Measurements from ENCODE around the gene LAMA3. TPM values are rescaled to one million over a fixed set of nuclear protein-coding genes. Genes with fewer than 3 reads are reported as not detected.

LAMA3 gene
- polyA plus RNA-seq, 6 donors from 2014 or later, result 0.07 to 0.45 TPM; not detected in 4

GRCh38 chr18:23963443-23964165 is 274.4 kb downstream of the LAMA3 start:
- H3K27ac Mint-ChIP-seq, result peak overlapping the region; percentile 5 to 93 (median 85)
- H3K4me3 Mint-ChIP-seq, result no peak overlapping the region
- no peaks in the 10 kb centered on the region for H3K27me3 Mint-ChIP-seq
- H3K9me3 Mint-ChIP-seq, result no peaks in the 10 kb centered on the region
- peaks cover 47 to 53% (median 50%) of the 10 kb centered on the region in 3 donors for H3K4me1 Mint-ChIP-seq
- ATAC-seq (ENCODE audit: low read depth in 2 of 2), result no peak
- H3K36me3 Mint-ChIP-seq, result no peaks in the 10 kb centered on the region
- DNase-seq, result no peak

DNA sequence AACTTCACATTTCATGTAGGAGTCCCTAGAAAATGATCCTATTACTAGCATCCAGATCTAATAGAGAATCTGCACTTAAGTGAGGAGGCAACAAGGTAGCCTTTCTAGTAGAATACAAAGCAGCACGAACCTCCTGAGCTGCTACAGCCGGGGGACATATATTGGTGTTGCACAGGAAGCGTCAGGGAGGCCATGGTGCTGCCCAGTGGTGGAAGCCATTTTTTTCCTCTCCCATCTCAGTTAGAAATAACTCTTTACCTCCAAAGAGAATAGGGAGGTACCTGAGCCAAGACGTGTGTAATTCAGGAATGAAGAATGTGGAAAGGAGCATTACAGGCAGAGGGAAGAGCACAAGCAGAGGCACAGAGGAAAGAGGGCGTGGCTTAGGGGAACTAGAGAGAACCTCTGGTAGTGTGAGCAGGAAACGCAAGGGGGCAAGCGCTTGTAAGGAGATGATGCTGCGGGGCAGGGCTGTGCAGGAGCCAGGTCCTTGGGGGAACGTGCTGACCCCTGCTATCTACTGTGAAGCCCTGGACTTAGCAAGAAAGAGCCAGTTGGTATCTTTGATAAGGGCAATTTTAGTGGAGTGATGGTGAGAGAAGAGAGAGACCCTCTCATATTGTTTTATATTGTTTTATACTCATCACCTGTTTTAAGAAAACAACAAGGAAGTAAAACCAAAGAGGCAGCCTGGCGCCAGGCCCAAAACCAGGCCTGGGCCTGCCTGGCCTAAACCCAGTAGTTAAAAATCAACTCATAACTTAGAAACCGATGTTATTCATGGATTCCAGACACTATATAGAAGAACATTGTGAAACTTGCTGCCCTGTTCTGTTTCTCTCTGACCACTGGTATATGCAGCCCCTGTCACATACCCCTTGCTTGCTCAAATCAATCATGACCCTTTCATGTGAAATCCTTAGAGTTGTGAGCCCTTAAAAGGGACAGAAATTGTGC is 275.3 kb downstream of the LAMA3 start:
- ATAC-seq (ENCODE audit: low read depth in 2 of 2), result peak; percentile 32 to 34
- DNase-seq, result no peak
- no peaks in the 10 kb centered on the region for H3K36me3 Mint-ChIP-seq
- no peaks in the 10 kb centered on the region for H3K9me3 Mint-ChIP-seq
- H3K27ac Mint-ChIP-seq, result peak overlapping the region; percentile 81 to 93 (median 88)
- H3K27me3 Mint-ChIP-seq, result no peaks in the 10 kb centered on the region
- peaks cover 54 to 62% (median 60%) of the 10 kb centered on the region in 3 donors for H3K4me1 Mint-ChIP-seq
- H3K4me3 Mint-ChIP-seq, result peak overlapping the region in 6 of 8 donors; percentile 7 to 75 (median 51)

DNA sequence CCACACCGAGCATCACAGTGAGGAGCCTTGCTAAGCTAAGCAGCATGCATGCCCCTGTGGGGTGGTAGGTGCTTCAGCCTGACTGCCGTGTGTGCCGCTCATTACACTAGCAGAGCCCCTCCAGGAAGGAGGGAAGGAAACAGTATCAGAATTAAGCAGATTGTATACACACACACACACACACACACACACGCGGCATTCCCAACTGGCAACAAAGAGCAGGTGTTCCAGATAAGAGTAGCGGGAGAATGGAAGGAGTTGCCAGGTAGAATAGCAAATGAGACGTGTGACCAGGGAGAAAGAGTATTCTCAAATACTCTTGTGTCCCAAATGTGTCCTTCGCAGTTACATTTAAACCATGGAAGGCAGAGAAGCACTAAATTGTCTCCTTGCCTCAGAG is 277.7 kb downstream of the LAMA3 start:
- H3K36me3 Mint-ChIP-seq, result no peaks in the 10 kb centered on the region
- no peaks in the 10 kb centered on the region for H3K9me3 Mint-ChIP-seq
- H3K4me3 Mint-ChIP-seq, result peak overlapping the region in 7 of 8 donors; percentile 30 to 87 (median 78)
- ATAC-seq (ENCODE audit: low read depth in 2 of 2) (no peak), DNase-seq (no peak)
- no peaks in the 10 kb centered on the region for H3K27me3 Mint-ChIP-seq
- peak overlapping the region; percentile 2 to 96 (median 82) for H3K27ac Mint-ChIP-seq
- peaks cover 66 to 80% (median 77%) of the 10 kb centered on the region in 3 donors for H3K4me1 Mint-ChIP-seq

- H3K27ac Mint-ChIP-seq, result peak overlapping the region; percentile 24 to 96 (median 90)
- no peaks in the 10 kb centered on the region for H3K27me3 Mint-ChIP-seq
- no peaks in the 10 kb centered on the region for H3K36me3 Mint-ChIP-seq
- H3K4me1 Mint-ChIP-seq, result peaks cover 69 to 85% (median 81%) of the 10 kb centered on the region in 3 donors
- peak; percentile 66 for ATAC-seq (ENCODE audit: low read depth in 2 of 2)
- DNase-seq, result peak; percentile 58
- H3K4me3 Mint-ChIP-seq, result peak overlapping the region; percentile 45 to 87 (median 71)
- no peaks in the 10 kb centered on the region for H3K9me3 Mint-ChIP-seq
These were observed 278.3 kb downstream of the LAMA3 start for GRCh38 chr18:23967321-23968089.

GRCh38 chr18:23968638-23969604 is 279.7 kb downstream of the LAMA3 start:
- Mint-ChIP-seq H3K4me1 (peaks cover 62 to 81% (median 77%) of the 10 kb centered on the region in 3 donors), H3K9me3 (peaks cover 0 to 3% (median 0%) of the 10 kb centered on the region in 7 donors), H3K27ac (peak overlapping the region; percentile 67 to 96 (median 90)), H3K27me3 (no peaks in the 10 kb centered on the region), H3K36me3 (no peaks in the 10 kb centered on the region), H3K4me3 (peak overlapping the region in 6 of 8 donors; percentile 45 to 88 (median 83))
- ATAC-seq (ENCODE audit: low read depth in 2 of 2) (no peak), DNase-seq (no peak)

DNA sequence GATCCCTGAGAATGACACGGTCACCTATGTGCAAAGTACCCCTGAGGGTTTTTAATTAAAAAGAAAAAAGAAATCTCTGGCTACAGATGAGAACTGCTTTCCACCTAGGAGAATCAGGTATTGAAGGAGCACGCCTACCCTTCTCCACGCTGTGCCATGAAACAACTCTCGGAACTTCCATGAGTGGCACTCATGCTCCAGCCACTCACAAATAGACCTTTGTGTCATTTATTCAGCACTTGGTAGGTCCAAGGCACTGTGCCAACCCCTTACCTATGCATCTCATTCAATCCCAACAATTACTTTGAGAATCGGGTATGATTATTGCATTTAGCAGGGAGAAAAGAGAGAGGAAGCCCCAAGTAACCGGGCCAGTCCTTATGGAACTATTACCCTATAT is 280.4 kb downstream of the LAMA3 start:
- H3K36me3 Mint-ChIP-seq, result no peaks in the 10 kb centered on the region
- no peak for DNase-seq
- H3K27me3 Mint-ChIP-seq, result no peaks in the 10 kb centered on the region
- peaks cover 55 to 73% (median 70%) of the 10 kb centered on the region in 3 donors for H3K4me1 Mint-ChIP-seq
- ATAC-seq (ENCODE audit: low read depth in 2 of 2), result no peak
- H3K9me3 Mint-ChIP-seq, result peaks cover 0 to 3% (median 0%) of the 10 kb centered on the region in 7 donors
- H3K27ac Mint-ChIP-seq, result peak overlapping the region in 2 of 6 donors; percentile 70 to 96
- H3K4me3 Mint-ChIP-seq, result peak overlapping the region in 6 of 8 donors; percentile 17 to 90 (median 78)

GRCh38 chr18:23970161-23971096 is 281.2 kb downstream of the LAMA3 start:
- peaks cover 49 to 66% (median 62%) of the 10 kb centered on the region in 3 donors for H3K4me1 Mint-ChIP-seq
- H3K4me3 Mint-ChIP-seq, result peak overlapping the region; percentile 13 to 90 (median 79)
- ATAC-seq (ENCODE audit: low read depth in 2 of 2), result peak; percentile 79 to 81
- H3K27me3 Mint-ChIP-seq, result no peaks in the 10 kb centered on the region
- peak; percentile 74 for DNase-seq
- peaks cover 0 to 3% (median 0%) of the 10 kb centered on the region in 7 donors for H3K9me3 Mint-ChIP-seq
- no peaks in the 10 kb centered on the region for H3K36me3 Mint-ChIP-seq
- peak overlapping the region; percentile 91 to 99 (median 97) for H3K27ac Mint-ChIP-seq

- Mint-ChIP-seq H3K4me1 (peaks cover 43 to 59% (median 56%) of the 10 kb centered on the region in 3 donors), H3K36me3 (peaks cover 0 to 2% of the 10 kb centered on the region in 2 donors), H3K9me3 (peaks cover 0 to 5% (median 1%) of the 10 kb centered on the region in 7 donors), H3K4me3 (peak overlapping the region in 5 of 8 donors; percentile 70 to 90 (median 87)), H3K27ac (peak overlapping the region; percentile 91 to 99 (median 97)), H3K27me3 (no peaks in the 10 kb centered on the region)
- DNase-seq, result no peak
- ATAC-seq (ENCODE audit: low read depth in 2 of 2), result no peak
These were observed 281.8 kb downstream of the LAMA3 start for GRCh38 chr18:23971097-23971440.

- H3K27me3 Mint-ChIP-seq, result no peaks in the 10 kb centered on the region
- peak overlapping the region in 3 of 6 donors; percentile 11 to 96 (median 88) for H3K27ac Mint-ChIP-seq
- H3K9me3 Mint-ChIP-seq, result peaks cover 0 to 12% (median 2%) of the 10 kb centered on the region in 7 donors
- ATAC-seq (ENCODE audit: low read depth in 2 of 2), result no peak
- peak overlapping the region in 3 of 8 donors; percentile 7 to 80 (median 22) for H3K4me3 Mint-ChIP-seq
- peaks cover 0 to 8% of the 10 kb centered on the region in 2 donors for H3K36me3 Mint-ChIP-seq
- DNase-seq, result no peak
- H3K4me1 Mint-ChIP-seq, result peaks cover 42 to 52% (median 52%) of the 10 kb centered on the region in 3 donors
These were observed 282.5 kb downstream of the LAMA3 start for GRCh38 chr18:23971666-23972230.

DNA sequence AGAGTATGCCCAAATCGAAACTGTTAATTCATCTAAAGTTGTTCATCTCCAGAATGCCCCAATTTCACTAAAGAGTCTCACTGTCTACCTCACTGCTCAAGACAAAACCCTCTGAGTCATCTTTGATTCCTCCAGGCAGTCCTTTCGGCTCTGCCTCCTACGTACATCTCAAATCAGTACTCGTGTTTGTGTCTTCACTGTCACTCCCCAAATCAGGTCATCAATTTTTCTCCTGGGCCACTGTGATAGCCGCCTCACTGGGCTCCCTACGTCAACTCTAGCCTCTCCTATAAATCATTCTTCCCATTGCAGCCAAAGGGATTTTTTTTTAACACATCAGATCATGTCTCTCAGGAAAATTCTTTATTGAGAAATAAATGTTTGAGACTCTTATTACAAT is 283.2 kb downstream of the LAMA3 start:
- H3K9me3 Mint-ChIP-seq, result peaks cover 0 to 18% (median 4%) of the 10 kb centered on the region in 7 donors
- ATAC-seq (ENCODE audit: low read depth in 2 of 2) (no peak), DNase-seq (no peak)
- peak overlapping the region in 3 of 6 donors; percentile 6 to 96 (median 52) for H3K27ac Mint-ChIP-seq
- peak overlapping the region in 1 of 8 donors; percentile 2 for H3K4me3 Mint-ChIP-seq
- peaks cover 0 to 15% of the 10 kb centered on the region in 2 donors for H3K36me3 Mint-ChIP-seq
- peaks cover 39 to 52% (median 50%) of the 10 kb centered on the region in 3 donors for H3K4me1 Mint-ChIP-seq
- no peaks in the 10 kb centered on the region for H3K27me3 Mint-ChIP-seq

DNA sequence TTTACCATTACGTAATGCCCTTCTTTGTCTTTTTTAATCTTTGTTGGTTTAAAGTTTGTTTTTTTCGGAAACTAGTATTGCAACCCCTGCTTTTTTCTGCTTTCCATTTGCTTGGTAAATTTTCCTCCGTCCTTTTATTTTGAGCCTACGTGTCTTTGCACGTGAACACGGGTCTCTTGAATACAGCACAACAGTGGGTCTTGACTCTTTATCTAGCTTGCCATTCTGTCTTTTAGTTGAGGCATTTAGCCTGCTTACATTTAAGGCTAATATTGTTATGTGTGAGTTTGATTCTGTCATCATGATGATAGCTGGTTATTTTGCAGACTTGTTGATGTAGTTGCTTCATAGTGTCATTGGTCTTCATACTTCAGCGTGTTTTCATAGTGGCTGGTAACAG is 287.9 kb downstream of the LAMA3 start:
- H3K4me1 Mint-ChIP-seq, result peaks cover 28 to 47% (median 36%) of the 10 kb centered on the region in 3 donors
- peak overlapping the region in 1 of 6 donors; percentile 24 for H3K27ac Mint-ChIP-seq
- H3K36me3 Mint-ChIP-seq, result peaks cover 0 to 15% of the 10 kb centered on the region in 2 donors
- DNase-seq, result no peak
- H3K4me3 Mint-ChIP-seq, result no peak overlapping the region
- ATAC-seq (ENCODE audit: low read depth in 2 of 2), result no peak
- H3K27me3 Mint-ChIP-seq, result no peaks in the 10 kb centered on the region
- peaks cover 0 to 18% (median 7%) of the 10 kb centered on the region in 7 donors for H3K9me3 Mint-ChIP-seq
